Spleen (tissue), 11 donors: ENCODE results near the gene FAM81B. TPM values are rescaled to one million over a fixed set of nuclear protein-coding genes. Genes with fewer than 3 reads are reported as not detected.

Experiments used
- DNase-seq: peaks from one replicate; pipeline ENCODE4 v3.0.0-alpha.2; 2020
- H3K27ac ChIP-seq, 8 donors: fragments of 200-600 bp; sonication (generic) in 7 of 8; 1 replicate in 4 of 8; 2 replicates in 4 of 8; pipeline versions ENCODE4 v1.5.0 to v1.8.0; 2016 to 2021; ENCODE audit warnings: inconsistent platforms in 4 of 8, mild to moderate bottlenecking in 4 of 8, moderate library complexity in 1 of 8
- H3K27me3 ChIP-seq, 7 donors: fragments of 200-600 bp; sonication (generic) in 6 of 7; replicated peaks in 1 of 7; 1 replicate in 4 of 7; 2 replicates in 3 of 7; pipeline versions ENCODE4 v1.5.0 to v1.8.0; 2016 to 2021; ENCODE audit warnings: inconsistent platforms in 3 of 7, mild to moderate bottlenecking in 1 of 7
- H3K36me3 ChIP-seq, 6 donors: fragments of 200-600 bp; sonication (generic) in 5 of 6; 1 replicate in 4 of 6; 2 replicates in 2 of 6; pipeline versions ENCODE4 v1.5.0 to v1.8.0; 2016 to 2021; ENCODE audit warnings: inconsistent platforms in 2 of 6
- H3K4me1 ChIP-seq, 6 donors: fragments of 200-600 bp; sonication (generic) in 5 of 6; 1 replicate in 3 of 6; 2 replicates in 3 of 6; pipeline versions ENCODE4 v1.5.0 to v1.8.0; 2016 to 2021; ENCODE audit warnings: inconsistent platforms in 3 of 6
- H3K4me3 ChIP-seq, 8 donors: fragments of 200-600 bp; sonication (generic) in 7 of 8; 1 replicate in 4 of 8; 2 replicates in 4 of 8; pipeline versions ENCODE4 v1.5.0 to v1.8.0; 2016 to 2021; ENCODE audit warnings: inconsistent platforms in 4 of 8, mild to moderate bottlenecking in 4 of 8, moderate library complexity in 2 of 8
- H3K9me3 ChIP-seq, 8 donors: fragments of 200-600 bp; sonication (generic) in 7 of 8; 1 replicate in 4 of 8; 2 replicates in 4 of 8; pipeline versions ENCODE4 v1.5.0 to v1.8.0; 2016 to 2021; ENCODE audit warnings: inconsistent platforms in 4 of 8
- POLR2A ChIP-seq, 3 donors: fragments of 450-650 bp; IDR thresholded peaks; one replicate each; pipeline ENCODE4 v1.5.1; 2017; ENCODE audit warnings: antibody characterized with exemption in 3 of 3, mild to moderate bottlenecking in 1 of 3
- POLR2AphosphoS5 ChIP-seq, 3 donors: sonication (generic); formaldehyde crosslinking; IDR thresholded peaks; one replicate each; pipeline ENCODE4 v1.5.1; 2017; ENCODE audit warnings: antibody characterized with exemption in 3 of 3
- WGBS, 5 donors: extraction: QIAGEN DNeasy Blood & Tissue Kit in 3 of 5; methylation state at CpG; one replicate each; pipeline versions ENCODE4 v1.1.5 to v1.1.7; 2013 to 2018; 5-methylcytosine and 5-hydroxymethylcytosine counted together
- intact Hi-C: fragments of 100-400 bp; cut with DNase I; formaldehyde crosslinking; loops from one replicate; pipeline ENCODE4 v1.15.0; 2023; ENCODE audit warnings: low total_unique reads
- polyA plus RNA-seq, 3 donors: library from polyadenylated mRNA; stranded (reverse); fragments of 200-250 nt; gene quantifications; one replicate each; pipeline ENCODE4 v1.2.1, GENCODE V29; 2013
- total RNA-seq, 7 donors: library from RNA; depleted of rRNA in 3 of 7; stranded (reverse); fragments of >200 nt in 3 of 7; fragmentation: NEBNext Ultra II Directional in 4 of 7; extraction: Animal tissue kit (Norgen Biotek cat#: 25700) in 4 of 7; gene quantifications; one replicate each; pipeline versions ENCODE4 v1.1.0 to v1.2.1, GENCODE V29; 2016 to 2021
- TF ChIP-seq, protein P1 (sequence below), 11 experiments: fragments of 200-600 bp in 7 of 11; fragments of 450-650 bp in 4 of 11; sonication (generic) in 4 of 11; IDR thresholded peaks in 8 of 11; conservative IDR thresholded peaks in 3 of 11; 1 replicate in 7 of 11; 2 replicates in 4 of 11; pipeline versions ENCODE4 v1.4.0 to v1.8.0; 2016 to 2021; ENCODE audit warnings: antibody characterized with exemption in 11 of 11, inconsistent platforms in 4 of 11, mild to moderate bottlenecking in 1 of 11
- donor health status: healthy with polysubstance abuse.
- donor health status: DM: no; HTN: no; CAD: no; lungs with moderate emphysema.
- donor health status: DM: no; HTN: no; CAD: no.
- donor health status: Bipolar disorder and iron deficiency.
- donor health status: healthy.
- donor health status: DM: no; HTN: no; CAD: no.
- donor health status: DM: yes; HTN: yes; CAD: no.

The FAM81B gene
- total and polyA plus RNA-seq, 10 donors = 0.13 to 0.61 TPM; not detected in 8

DNA sequence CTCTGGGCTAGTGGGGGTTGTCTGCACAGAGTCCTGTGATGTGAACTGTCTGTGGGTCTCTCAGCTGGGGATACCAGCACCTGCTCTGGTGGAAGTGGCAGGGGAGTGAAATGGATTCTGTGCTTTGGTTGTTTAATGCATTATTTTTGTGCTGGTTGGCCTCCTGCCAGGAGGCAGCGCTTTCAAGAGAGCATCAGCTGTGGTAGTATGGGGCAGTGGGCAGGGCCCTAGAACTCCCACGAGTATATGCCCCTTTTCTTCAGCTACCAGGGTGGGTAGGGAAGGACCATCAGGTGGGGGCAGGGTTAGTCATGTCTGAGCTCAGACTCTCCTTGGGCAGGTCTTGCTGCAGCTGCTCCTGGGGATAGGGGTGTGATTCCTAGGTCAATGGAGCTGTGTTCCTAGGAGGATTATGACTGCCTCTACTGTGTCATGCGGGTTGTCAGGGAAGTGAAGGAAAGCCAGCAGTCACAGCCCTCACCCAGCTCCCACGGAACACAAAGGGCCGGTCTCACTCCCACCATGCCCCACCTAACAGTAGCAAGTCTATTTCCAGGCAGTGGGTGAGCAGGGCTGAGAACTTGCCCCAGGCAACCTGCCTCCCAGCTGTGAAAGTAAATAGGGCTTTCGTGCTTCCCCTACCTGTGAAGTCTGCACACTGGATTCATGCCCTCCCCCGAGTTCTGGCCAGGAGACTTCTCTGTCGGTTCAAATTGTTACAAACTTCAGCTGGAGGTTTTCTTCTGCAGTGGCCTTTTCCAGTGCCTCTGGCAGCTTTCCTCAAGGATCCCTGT, 25.7 kb upstream of the FAM81B start:
- H3K36me3 ChIP-seq = no peaks in the 10 kb centered on the region
- H3K4me3 ChIP-seq = no peak overlapping the region
- no peak overlapping the region for H3K27ac ChIP-seq
- intact Hi-C loops = no loop called here
- H3K9me3 ChIP-seq = peaks cover 0 to 25% (median 14%) of the 10 kb centered on the region in 8 donors
- no peak for DNase-seq
- no peaks in the 10 kb centered on the region for H3K4me1 ChIP-seq
- H3K27me3 ChIP-seq = no peaks in the 10 kb centered on the region
- no peak for TF ChIP-seq POLR2A (IDR thresholded peaks at IDR 0.05)
- TF ChIP-seq, protein P1, sequence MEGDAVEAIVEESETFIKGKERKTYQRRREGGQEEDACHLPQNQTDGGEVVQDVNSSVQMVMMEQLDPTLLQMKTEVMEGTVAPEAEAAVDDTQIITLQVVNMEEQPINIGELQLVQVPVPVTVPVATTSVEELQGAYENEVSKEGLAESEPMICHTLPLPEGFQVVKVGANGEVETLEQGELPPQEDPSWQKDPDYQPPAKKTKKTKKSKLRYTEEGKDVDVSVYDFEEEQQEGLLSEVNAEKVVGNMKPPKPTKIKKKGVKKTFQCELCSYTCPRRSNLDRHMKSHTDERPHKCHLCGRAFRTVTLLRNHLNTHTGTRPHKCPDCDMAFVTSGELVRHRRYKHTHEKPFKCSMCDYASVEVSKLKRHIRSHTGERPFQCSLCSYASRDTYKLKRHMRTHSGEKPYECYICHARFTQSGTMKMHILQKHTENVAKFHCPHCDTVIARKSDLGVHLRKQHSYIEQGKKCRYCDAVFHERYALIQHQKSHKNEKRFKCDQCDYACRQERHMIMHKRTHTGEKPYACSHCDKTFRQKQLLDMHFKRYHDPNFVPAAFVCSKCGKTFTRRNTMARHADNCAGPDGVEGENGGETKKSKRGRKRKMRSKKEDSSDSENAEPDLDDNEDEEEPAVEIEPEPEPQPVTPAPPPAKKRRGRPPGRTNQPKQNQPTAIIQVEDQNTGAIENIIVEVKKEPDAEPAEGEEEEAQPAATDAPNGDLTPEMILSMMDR (IDR thresholded peaks at IDR 0.05 in 8 of 11, conservative IDR thresholded peaks at IDR 0.05 in 3 of 11) = no peak
- no peak for TF ChIP-seq POLR2AphosphoS5 (IDR thresholded peaks at IDR 0.05)
- 76 to 91% (median 86%) methylated on average over 6 to 8 of the region's 8 CpGs for WGBS, 5 donors

DNA sequence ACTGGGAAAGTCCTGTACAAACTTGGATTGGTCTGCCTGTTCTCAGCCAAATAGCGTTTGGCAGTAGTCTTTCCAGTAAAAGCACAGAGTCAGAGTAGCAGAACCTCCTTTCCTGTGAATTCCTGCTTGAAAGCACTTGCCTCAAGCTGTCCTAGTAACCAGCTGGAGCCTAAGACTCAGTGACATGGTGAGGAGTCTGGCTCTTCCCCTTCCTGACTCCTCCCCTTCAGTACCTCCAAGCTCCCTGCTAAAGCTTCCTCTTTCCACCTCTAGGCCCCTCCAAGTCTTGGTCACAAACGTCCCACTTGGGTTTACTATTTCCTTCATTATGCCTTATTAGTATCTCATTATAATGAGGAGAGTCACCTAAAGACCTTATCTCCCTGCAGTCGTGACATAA, 21.4 kb upstream of the FAM81B start:
- Histone ChIP-seq H3K4me3 (no peak overlapping the region), H3K27me3 (no peaks in the 10 kb centered on the region), H3K36me3 (no peaks in the 10 kb centered on the region), H3K4me1 (no peaks in the 10 kb centered on the region), H3K9me3 (peaks cover 0 to 6% (median under 1%) of the 10 kb centered on the region in 8 donors), H3K27ac (no peak overlapping the region)
- intact Hi-C loops = no loop called here
- no peak for DNase-seq
- TF ChIP-seq POLR2AphosphoS5 (IDR thresholded peaks at IDR 0.05) (no peak), POLR2A (IDR thresholded peaks at IDR 0.05) (no peak)
- TF ChIP-seq, protein P1 (IDR thresholded peaks at IDR 0.05 in 8 of 11, conservative IDR thresholded peaks at IDR 0.05 in 3 of 11) = no peak
- WGBS, 5 donors = 43 to 60% (median 50%) methylated on average over 3 of the region's 3 CpGs

DNA sequence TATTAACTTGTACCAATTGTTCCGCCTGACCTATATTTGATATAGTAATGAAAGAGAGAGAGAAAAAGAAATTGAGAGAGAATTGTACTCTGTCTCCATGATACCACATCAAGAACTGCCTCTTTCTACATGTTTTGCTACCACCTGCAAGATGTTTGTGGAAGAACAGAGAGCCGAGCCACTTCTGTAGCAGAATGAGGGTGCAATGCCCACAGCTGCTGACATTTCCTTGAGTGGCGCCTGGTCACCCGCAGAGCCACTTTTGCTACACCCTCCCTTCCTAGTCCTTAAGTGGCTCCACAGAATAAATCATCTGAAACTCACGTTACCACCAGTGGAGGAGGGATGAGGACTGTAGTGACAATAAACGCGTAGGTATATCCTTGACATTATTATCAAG, 17.1 kb upstream of the FAM81B start:
- intact Hi-C loops = no loop called here
- Histone ChIP-seq H3K27ac (no peak overlapping the region), H3K36me3 (no peaks in the 10 kb centered on the region), H3K4me1 (no peaks in the 10 kb centered on the region), H3K27me3 (no peaks in the 10 kb centered on the region), H3K9me3 (no peaks in the 10 kb centered on the region), H3K4me3 (no peak overlapping the region)
- 72 to 91% (median 80%) methylated on average over 7 of the region's 7 CpGs for WGBS, 5 donors
- no peak for DNase-seq
- TF ChIP-seq POLR2AphosphoS5 (IDR thresholded peaks at IDR 0.05) = no peak
- TF ChIP-seq POLR2A (IDR thresholded peaks at IDR 0.05) = no peak
- TF ChIP-seq, protein P1 (IDR thresholded peaks at IDR 0.05 in 8 of 11, conservative IDR thresholded peaks at IDR 0.05 in 3 of 11) = no peak

DNA sequence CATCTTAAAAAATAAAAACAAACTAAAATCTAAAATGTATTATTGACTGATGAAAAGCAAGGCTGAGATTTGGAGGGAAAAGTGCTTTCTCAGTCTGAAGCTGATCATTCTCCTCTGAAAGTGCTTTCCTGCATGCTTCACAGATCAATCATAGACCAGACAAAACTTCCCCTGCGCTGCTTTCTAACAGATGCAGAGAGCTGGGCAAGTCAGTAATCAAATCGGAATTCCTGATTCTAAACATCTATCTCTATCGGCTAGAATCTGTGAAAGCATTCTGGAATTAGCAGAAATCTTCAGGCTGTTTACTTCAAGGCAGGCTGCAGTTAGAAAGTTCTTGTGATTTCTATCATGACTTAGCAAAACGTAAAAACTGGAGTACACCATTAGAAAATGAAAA, 15.6 kb upstream of the FAM81B start:
- 69 to 79% (median 72%) methylated on average over 4 of the region's 4 CpGs for WGBS, 5 donors
- no peak overlapping the region for H3K4me3 ChIP-seq
- H3K27me3 ChIP-seq = no peaks in the 10 kb centered on the region
- intact Hi-C loops = no loop called here
- no peaks in the 10 kb centered on the region for H3K36me3 ChIP-seq
- H3K27ac ChIP-seq = no peak overlapping the region
- H3K9me3 ChIP-seq = peaks cover 0 to 5% (median 0%) of the 10 kb centered on the region in 8 donors
- no peak for TF ChIP-seq POLR2AphosphoS5 (IDR thresholded peaks at IDR 0.05)
- TF ChIP-seq POLR2A (IDR thresholded peaks at IDR 0.05) = no peak
- TF ChIP-seq, protein P1 (IDR thresholded peaks at IDR 0.05 in 8 of 11, conservative IDR thresholded peaks at IDR 0.05 in 3 of 11) = no peak
- H3K4me1 ChIP-seq = no peaks in the 10 kb centered on the region
- DNase-seq = no peak
